Measurements from ENCODE around the gene MPV17L2.

DNA sequence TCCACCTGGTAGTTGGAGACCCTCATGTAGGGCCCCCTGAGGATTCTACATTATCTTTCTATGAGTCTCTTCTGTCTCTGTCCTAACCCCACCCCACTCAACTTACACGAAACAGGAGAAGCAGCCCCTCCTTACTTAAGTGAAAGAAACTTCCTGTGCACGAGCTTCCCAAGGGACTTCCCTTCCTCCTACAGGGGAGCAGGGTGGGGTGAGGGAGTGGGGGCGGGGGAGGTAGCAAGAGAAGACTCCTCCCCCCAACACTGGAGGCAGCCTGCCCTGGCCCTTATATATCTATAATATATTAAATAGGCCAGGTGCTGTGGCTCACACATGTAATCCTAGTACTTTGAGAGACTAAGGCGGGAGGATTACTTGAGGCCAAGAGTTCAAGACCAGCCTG is 38.8 kb downstream of the MPV17L2 start:
- TF ChIP-seq, protein P1, sequence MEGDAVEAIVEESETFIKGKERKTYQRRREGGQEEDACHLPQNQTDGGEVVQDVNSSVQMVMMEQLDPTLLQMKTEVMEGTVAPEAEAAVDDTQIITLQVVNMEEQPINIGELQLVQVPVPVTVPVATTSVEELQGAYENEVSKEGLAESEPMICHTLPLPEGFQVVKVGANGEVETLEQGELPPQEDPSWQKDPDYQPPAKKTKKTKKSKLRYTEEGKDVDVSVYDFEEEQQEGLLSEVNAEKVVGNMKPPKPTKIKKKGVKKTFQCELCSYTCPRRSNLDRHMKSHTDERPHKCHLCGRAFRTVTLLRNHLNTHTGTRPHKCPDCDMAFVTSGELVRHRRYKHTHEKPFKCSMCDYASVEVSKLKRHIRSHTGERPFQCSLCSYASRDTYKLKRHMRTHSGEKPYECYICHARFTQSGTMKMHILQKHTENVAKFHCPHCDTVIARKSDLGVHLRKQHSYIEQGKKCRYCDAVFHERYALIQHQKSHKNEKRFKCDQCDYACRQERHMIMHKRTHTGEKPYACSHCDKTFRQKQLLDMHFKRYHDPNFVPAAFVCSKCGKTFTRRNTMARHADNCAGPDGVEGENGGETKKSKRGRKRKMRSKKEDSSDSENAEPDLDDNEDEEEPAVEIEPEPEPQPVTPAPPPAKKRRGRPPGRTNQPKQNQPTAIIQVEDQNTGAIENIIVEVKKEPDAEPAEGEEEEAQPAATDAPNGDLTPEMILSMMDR (IDR thresholded peaks at IDR 0.05; ENCODE audit: low read length), result no peak
- TF ChIP-seq EZH2phosphoT487 (IDR thresholded peaks at IDR 0.05; ENCODE audit: low read length) (no peak), EZH2 (optimal IDR thresholded peaks at IDR 0.05; ENCODE audit: low read depth, low read length) (no peak)

All from MM.1S (cell line).